Liver (tissue), 9 donors: Measurements from ENCODE around the gene USP35. TPM values are rescaled to one million over a fixed set of nuclear protein-coding genes. Genes with fewer than 3 reads are reported as not detected.
"Not testable (repeated sequence)": the region's sequence is repeated elsewhere in the genome, so short reads cannot be mapped to it uniquely, and the experiment has no call there.

ENCODE experiments used
- DNase-seq: peaks from one replicate; pipeline ENCODE4 v3.0.0-alpha.2; 2017; ENCODE audit warnings: low spot score
- H3K27ac ChIP-seq, 2 donors: one replicate each; pipeline ENCODE4 v1.7.0; 2013; ENCODE audit warnings: inconsistent platforms in 2 of 2, low read length in 2 of 2, control low read depth in 1 of 2, low read depth in 1 of 2, mild to moderate bottlenecking in 1 of 2
- H3K27me3 ChIP-seq, 4 donors: one replicate each; pipeline versions ENCODE4 v1.6.1 to v1.7.0; 2013; ENCODE audit warnings: low read length in 3 of 4, inconsistent platforms in 1 of 4, mild to moderate bottlenecking in 1 of 4, moderate library complexity in 1 of 4; ENCODE audit not compliant: control insufficient read depth in 4 of 4, insufficient read depth in 4 of 4
- H3K36me3 ChIP-seq, 4 donors: one replicate each; pipeline versions ENCODE4 v1.6.1 to v1.7.0; 2013; ENCODE audit warnings: low read length in 3 of 4, mild to moderate bottlenecking in 3 of 4, low read depth in 1 of 4, moderate library complexity in 1 of 4; ENCODE audit not compliant: control insufficient read depth in 4 of 4, insufficient read depth in 3 of 4
- H3K4me1 ChIP-seq, 4 donors: one replicate each; pipeline versions ENCODE4 v1.6.1 to v1.7.0; 2013; ENCODE audit warnings: low read length in 3 of 4, mild to moderate bottlenecking in 3 of 4, moderate library complexity in 1 of 4; ENCODE audit not compliant: control insufficient read depth in 4 of 4, insufficient read depth in 4 of 4
- H3K4me3 ChIP-seq, 3 donors: one replicate each; pipeline versions ENCODE4 v1.6.1 to v1.7.0; 2013; ENCODE audit warnings: low read length in 3 of 3, control low read depth in 1 of 3, low read depth in 1 of 3, mild to moderate bottlenecking in 1 of 3
- H3K9ac ChIP-seq, 2 donors: one replicate each; pipeline ENCODE4 v1.7.0; 2013; ENCODE audit warnings: low read length in 2 of 2, mild to moderate bottlenecking in 2 of 2, moderate library complexity in 2 of 2, control low read depth in 1 of 2, low read depth in 1 of 2
- H3K9me3 ChIP-seq, 4 donors: one replicate each; pipeline versions ENCODE4 v1.6.1 to v1.7.0; 2013; ENCODE audit warnings: low read length in 3 of 4; ENCODE audit not compliant: control insufficient read depth in 4 of 4
- ATF3 ChIP-seq: IDR thresholded peaks from 2 replicates; pipeline ENCODE4 v1.6.1; 2016; ENCODE audit warnings: antibody characterized with exemption
- EGR1 ChIP-seq, 2 donors: IDR thresholded peaks; 2 replicates each; pipeline ENCODE4 v1.6.1; 2016 to 2018; ENCODE audit warnings: antibody characterized with exemption in 2 of 2, low read depth in 2 of 2
- FOXA1 ChIP-seq: IDR thresholded peaks from 2 replicates; pipeline ENCODE4 v1.6.1; 2016; ENCODE audit warnings: antibody characterized with exemption
- GABPA ChIP-seq, 2 donors: IDR thresholded peaks in 1 of 2; conservative IDR thresholded peaks in 1 of 2; 2 replicates each; pipeline ENCODE4 v1.6.1; 2016; ENCODE audit warnings: antibody characterized with exemption in 2 of 2, mild to moderate bottlenecking in 1 of 2, moderate library complexity in 1 of 2
- HNF4A ChIP-seq, 2 donors: conservative IDR thresholded peaks; 2 replicates each; pipeline ENCODE4 v1.6.1; 2016; ENCODE audit warnings: antibody characterized with exemption in 2 of 2, mild to moderate bottlenecking in 2 of 2
- HNF4G ChIP-seq: IDR thresholded peaks from 2 replicates; pipeline ENCODE4 v1.6.1; 2016; ENCODE audit warnings: antibody characterized with exemption
- MAX ChIP-seq: IDR thresholded peaks from 2 replicates; pipeline ENCODE4 v1.6.1; 2016; ENCODE audit warnings: antibody characterized with exemption
- NR2F2 ChIP-seq: IDR thresholded peaks from 2 replicates; pipeline ENCODE4 v1.6.1; 2016; ENCODE audit warnings: antibody characterized with exemption
- RAD21 ChIP-seq, 2 donors: IDR thresholded peaks; 2 replicates each; pipeline ENCODE4 v1.6.1; 2016; ENCODE audit warnings: antibody characterized with exemption in 2 of 2, mild to moderate bottlenecking in 2 of 2
- REST ChIP-seq: IDR thresholded peaks from 2 replicates; pipeline ENCODE4 v1.6.1; 2016; ENCODE audit warnings: antibody characterized with exemption, mild to moderate bottlenecking
- RXRA ChIP-seq, 2 donors: IDR thresholded peaks; 2 replicates each; pipeline ENCODE4 v1.6.1; 2017 to 2018; ENCODE audit warnings: antibody characterized with exemption in 2 of 2, mild to moderate bottlenecking in 1 of 2
- SP1 ChIP-seq: IDR thresholded peaks from 2 replicates; pipeline ENCODE4 v1.6.1; 2018; ENCODE audit warnings: antibody characterized with exemption, mild to moderate bottlenecking
- YY1 ChIP-seq: IDR thresholded peaks from 2 replicates; pipeline ENCODE4 v1.6.1; 2016; ENCODE audit warnings: antibody characterized with exemption, mild to moderate bottlenecking
- WGBS: extraction: QIAGEN DNeasy Blood & Tissue Kit; methylation state at CpG from one replicate; pipeline ENCODE4 v1.1.7; 2013; 5-methylcytosine and 5-hydroxymethylcytosine counted together
- polyA plus RNA-seq, 2 donors: library from polyadenylated mRNA; stranded (reverse) in 1 of 2; unstranded in 1 of 2; fragments of 200-250 nt in 1 of 2; fragments of >200 nt in 1 of 2; fragmentation: Nextera tagmentation in 1 of 2; extraction: Ambion mirVana in 1 of 2; gene quantifications; one replicate each; pipeline versions ENCODE4 v1.2.1 to v1.2.3, GENCODE V29; 2013 to 2015
- total RNA-seq, 2 donors: library from RNA; depleted of rRNA; stranded (reverse); fragments of >200 nt; gene quantifications; one replicate each; pipeline ENCODE4 v1.2.3, GENCODE V29; 2014
- donor health status: healthy.
- donor health status: healthy.
- donor health status: healthy.
- donor health status: healthy.
- donor health status: healthy.

USP35 gene
- total and polyA plus RNA-seq, 4 donors, result 2.3 to 11.0 (median 4.8) TPM

- TF ChIP-seq NR2F2 (no peak), YY1 (no peak), MAX (no peak), RAD21 (IDR thresholded peaks at IDR 0.05) (no peak), ATF3 (no peak), RXRA (IDR thresholded peaks at IDR 0.05) (no peak), REST (no peak), FOXA1 (no peak), HNF4A (conservative IDR thresholded peaks at IDR 0.05) (no peak), EGR1 (IDR thresholded peaks at IDR 0.05; ENCODE audit: low read depth in 2 of 2) (no peak), HNF4G (no peak), SP1 (no peak), GABPA (IDR thresholded peaks at IDR 0.05 in 1 of 2, conservative IDR thresholded peaks at IDR 0.05 in 1 of 2) (no peak)
- Histone ChIP-seq H3K4me1 (no peaks in the 10 kb centered on the region), H3K27me3 (no peaks in the 10 kb centered on the region), H3K36me3 (peaks cover 1 to 40% (median 10%) of the 10 kb centered on the region in 4 donors), H3K9me3 (no peaks in the 10 kb centered on the region), H3K27ac (no peak overlapping the region), H3K4me3 (no peak overlapping the region), H3K9ac (no peak overlapping the region)
- 97% methylated on average over 14 of the region's 14 CpGs for WGBS
- DNase-seq, result no peak
Observed at GRCh38 chr11:78220218-78221157, 31.8 kb downstream of the USP35 start.

DNA sequence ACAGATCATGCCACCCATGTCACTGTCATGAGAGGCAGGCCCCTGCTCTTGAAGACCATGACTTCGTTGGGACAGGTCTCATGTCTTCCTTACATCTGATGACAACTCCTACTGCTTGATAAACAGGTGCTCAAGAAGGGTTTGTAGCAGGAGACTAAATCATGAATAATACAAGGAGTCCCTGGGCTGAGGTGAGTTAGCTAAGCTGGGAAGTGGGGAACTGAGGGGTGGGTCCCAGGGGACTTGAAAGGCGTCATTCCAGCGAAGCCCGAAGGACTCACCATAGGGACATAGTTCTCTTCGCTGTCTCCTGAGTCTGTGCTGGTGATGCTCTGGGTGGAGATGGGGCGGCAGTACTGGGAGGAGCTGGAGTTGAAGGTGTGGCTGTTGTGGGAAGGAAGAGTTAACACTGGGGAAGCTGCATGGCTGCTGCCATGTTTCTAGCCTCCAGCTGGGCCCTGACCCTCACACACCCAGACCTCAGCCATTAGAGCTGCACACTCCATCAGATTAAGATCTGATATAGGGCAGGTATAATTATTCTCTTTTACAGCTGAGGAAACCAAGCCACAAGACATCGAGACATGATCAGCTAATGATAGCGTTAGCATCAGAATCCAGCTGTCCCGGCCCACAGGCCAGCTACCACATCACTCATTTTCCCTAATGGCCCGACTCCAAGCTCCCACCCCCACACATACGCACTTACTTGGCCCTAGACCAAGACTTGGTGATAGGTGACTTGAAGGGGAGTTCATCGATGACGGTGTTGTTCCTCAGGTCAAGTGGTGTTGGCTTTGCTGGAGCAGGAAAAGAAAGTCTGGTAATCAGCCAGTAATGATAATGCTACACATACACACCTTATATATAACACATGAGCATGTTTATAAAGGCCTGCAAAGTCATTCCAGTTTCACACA, 32.9 kb downstream of the USP35 start:
- H3K9ac ChIP-seq, result no peak overlapping the region
- H3K36me3 ChIP-seq, result peaks cover 1 to 31% (median 11%) of the 10 kb centered on the region in 4 donors
- no peak for DNase-seq
- no peaks in the 10 kb centered on the region for H3K9me3 ChIP-seq
- H3K27ac ChIP-seq, result no peak overlapping the region
- 90% methylated on average over 13 of the region's 13 CpGs for WGBS
- no peak overlapping the region for H3K4me3 ChIP-seq
- no peaks in the 10 kb centered on the region for H3K27me3 ChIP-seq
- no peaks in the 10 kb centered on the region for H3K4me1 ChIP-seq
- TF ChIP-seq HNF4G, result no peak

DNA sequence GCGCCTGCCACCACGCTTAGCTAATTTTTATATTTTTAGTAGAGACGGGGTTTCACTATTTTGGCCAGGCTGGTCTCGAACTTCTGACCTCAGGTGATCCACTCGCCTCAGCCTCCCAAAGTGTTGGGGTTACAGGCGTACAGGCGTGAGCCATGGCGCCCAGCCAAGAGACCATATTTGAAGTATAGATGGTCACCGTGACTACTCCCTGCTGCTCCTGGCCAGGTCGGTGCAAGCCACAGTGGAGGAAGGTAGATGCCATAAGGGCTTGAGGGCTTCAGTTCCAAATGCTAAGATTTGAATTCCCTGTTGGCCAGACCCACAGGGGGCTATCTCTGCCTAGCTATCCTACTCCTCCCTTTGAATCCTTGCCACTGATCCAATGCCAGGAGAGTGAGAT, 34.0 kb downstream of the USP35 start:
- not testable (repeated sequence) for H3K4me3 ChIP-seq, H3K27ac ChIP-seq, DNase-seq, H3K9ac ChIP-seq, H3K9me3 ChIP-seq, H3K27me3 ChIP-seq, H3K4me1 ChIP-seq
- peaks cover 1 to 28% (median 11%) of the 10 kb centered on the region in 4 donors for H3K36me3 ChIP-seq
- 86% methylated on average over 10 of the region's 10 CpGs for WGBS
